HG02981 (cell line): ENCODE measurements around the gene USP6NL.

ENCODE experiments used
- ATAC-seq: cut with Tn5 transposase; IDR thresholded peaks from one replicate; pipeline ENCODE4 v1.9.1; 2021; ENCODE audit warnings: mild to moderate bottlenecking, moderate library complexity; ENCODE audit not compliant: unreplicated experiment

USP6NL gene

DNA sequence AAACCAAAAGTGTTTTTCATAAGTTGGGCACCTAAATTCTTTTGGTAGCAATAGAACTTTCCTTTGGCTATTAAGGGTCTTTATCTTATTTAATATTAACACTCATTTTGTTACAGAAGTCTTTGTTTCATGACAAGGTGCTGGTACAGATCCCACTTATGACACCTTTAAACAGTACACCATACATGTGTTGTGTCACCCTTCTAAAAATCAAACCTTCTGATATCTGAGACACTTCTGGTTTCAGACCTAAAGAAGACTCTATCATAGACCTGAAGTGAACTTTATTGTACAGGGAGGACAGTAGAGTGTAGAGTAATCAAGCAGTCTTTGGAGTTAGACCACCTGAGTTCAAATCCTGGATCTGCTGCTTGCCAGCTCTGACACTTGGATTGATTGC, 5.8 kb upstream of the USP6NL start:
- no peak for ATAC-seq

DNA sequence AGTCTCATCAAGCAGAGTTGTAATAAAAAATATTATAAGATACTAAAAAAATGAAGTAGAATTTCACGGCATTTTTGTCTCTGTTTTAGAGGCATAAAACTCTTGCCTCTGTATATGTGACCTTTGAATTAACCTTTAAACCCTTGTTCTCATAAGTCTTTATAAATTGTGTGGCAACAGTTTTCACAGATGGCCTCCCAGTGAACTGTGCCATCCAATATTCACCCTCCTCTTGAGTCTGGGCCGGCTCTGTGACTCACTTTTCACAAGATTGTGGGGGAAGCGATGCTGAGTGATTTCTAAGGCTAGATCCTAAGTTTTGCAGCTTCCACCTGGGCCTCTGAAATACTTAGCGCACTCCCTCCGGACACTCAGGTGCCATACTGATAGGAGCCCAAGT, 4.6 kb upstream of the USP6NL start:
- ATAC-seq: no peak

DNA sequence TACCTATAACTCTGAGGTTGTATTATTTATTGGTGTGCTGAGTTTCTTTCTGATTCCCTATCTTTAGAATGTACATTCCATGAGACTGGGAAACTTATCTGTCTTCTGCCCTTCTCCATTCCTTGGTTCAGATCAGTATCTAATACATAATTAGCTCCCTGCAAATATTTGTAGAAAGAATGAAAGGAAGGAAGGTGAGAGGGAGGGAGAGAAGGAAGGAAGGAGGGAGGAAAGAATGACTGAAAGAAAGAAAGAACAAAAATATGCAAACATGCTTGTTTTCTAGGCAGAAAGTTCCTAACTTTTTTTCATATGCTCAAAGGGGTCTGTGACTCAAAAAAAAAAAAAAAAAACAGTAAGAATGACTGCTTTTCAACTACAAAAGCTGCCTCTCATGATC, 3.9 kb upstream of the USP6NL start:
- no peak for ATAC-seq

DNA sequence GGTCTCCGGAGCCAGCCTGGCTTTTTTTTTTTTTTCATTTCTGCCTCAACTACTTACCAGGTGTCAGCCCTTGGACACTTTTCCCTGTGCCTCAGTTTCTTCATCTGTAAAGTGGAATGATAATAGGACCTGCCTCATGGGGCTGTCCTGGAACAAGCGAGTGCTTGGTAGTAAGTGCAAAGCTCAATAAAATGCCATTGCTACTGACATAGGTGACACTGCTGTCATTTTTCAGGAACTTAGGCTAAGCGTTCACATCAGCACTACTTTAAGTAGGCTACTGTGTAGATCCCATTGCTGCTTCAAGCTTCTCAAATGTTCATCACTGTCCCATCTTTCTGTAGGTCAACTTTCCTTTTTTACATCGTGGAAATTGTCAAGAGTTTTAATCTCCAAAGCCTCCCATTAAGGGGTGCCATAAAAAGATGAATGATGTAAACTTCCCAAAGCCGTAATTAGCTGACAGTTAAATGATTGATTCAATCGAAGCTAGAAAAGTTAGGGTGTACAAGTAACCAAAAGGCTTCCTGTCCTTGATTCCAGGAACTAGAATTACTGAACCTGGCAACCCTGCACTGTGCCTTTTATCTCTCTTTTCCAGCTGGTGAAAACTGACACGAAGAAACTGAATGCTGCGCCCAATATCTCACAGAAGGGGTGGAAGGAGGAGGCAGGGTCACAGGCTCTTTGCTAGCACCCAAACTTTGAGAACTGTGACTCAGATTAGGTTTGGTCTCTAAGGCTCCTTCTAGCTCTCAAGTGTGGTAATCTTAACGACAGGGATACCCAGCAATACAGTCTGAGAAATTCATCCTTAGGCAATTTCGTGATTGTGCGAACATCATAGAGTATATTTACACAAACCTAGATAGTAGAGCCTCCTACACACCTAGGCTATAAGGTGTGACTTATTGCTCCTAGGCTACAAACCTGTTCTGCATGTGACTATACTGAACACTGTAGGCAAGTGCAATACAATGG, 861 bp upstream of the USP6NL start:
- ATAC-seq: no peak

DNA sequence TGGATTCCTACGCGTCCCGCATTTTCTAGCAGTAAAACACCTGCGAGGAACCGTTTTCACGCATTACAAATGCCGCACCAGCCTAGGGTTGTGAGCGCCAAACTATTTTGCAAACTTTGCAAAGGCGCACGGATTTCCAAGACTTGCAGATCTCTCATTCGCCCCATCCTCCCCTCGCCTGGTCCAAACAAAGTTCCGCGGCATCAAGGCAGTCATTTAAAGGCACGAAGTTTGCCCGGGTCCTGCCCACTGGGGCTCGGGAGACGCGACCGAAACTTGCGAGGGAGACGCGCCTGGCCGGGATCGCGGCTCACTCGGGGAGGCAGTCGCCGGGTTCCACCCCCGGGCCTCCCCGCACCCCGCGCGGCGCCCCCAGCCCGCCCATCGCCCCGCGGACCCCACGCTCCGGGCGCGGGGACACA, 613 bp downstream of the USP6NL start:
- peak; percentile 6 for ATAC-seq

DNA sequence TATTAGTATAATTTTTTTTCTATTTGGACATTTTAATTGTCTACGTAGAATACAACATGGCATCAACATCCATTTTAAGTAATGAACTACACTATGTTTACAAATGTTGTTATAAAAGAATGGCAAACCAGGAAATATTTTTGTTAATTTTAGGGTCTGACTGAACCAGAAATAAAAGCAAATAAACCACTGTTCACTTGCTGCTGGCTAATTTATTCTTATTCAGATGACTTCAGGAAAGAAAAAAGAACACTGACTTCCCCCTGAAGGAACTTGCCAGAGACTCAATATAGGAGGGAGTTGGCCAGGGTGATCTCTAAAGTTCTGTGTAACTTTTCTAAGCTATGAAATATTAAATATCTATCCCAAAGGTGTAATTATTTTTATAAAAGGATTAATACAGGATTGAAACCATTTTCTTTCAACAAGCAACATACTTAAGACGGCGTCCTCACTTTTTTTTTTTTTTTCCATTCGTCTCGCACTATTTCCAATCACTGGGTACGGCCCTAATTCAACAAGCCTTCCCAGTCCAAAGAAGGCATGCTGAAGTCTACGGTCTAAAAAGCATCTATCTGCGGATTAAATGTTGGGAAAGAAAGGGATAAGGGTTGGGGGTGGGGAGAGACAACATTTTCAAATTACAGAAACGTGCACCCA, 1.2 kb downstream of the USP6NL start:
- no peak for ATAC-seq

DNA sequence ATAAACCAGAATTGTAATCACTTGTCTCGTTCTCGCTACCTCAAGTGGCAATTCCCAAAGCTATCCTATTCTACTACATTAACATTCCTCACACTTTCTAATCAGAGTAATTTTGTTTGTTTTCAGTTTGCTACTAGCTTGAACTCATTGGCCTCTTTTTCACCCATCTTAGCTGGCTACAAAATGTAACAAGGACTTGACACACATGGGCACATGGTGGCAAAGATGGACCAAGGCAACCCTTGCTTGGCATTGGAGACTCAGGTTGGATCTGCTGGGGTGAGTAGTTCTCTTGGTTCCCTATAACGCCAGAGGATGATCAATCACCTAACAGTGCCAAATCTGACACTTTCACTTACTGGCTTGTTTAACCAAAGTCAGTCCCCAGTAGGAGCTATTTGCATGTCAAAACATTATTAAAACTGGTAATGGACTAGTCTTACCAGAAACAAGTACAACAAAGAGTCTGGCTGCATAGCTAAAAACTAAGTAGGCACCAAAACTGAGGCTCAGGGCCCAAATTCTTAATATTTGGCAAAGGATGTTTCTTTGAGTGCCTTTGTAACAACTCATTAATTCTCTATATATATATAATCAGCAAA, 1.9 kb downstream of the USP6NL start:
- no peak for ATAC-seq

DNA sequence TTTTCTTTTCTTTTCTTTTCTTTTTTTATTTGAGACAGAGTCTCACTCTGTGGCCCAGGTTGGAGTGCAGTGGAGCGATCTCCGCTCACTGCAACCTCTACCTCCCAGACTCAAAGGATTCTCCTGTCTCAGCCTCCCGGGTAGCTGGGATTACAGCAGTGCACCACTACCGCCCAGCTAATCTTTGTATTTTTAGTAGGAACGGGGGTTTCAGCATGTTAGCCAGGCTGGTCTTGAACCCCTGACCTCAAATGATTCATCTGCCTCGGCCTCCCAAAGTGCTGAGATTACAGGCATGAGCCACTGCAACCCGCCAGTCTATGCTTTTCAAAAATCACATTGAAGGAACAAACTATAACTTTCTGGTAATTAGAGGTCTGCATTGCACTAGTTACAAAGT, 2.4 kb downstream of the USP6NL start:
- ATAC-seq: no peak

DNA sequence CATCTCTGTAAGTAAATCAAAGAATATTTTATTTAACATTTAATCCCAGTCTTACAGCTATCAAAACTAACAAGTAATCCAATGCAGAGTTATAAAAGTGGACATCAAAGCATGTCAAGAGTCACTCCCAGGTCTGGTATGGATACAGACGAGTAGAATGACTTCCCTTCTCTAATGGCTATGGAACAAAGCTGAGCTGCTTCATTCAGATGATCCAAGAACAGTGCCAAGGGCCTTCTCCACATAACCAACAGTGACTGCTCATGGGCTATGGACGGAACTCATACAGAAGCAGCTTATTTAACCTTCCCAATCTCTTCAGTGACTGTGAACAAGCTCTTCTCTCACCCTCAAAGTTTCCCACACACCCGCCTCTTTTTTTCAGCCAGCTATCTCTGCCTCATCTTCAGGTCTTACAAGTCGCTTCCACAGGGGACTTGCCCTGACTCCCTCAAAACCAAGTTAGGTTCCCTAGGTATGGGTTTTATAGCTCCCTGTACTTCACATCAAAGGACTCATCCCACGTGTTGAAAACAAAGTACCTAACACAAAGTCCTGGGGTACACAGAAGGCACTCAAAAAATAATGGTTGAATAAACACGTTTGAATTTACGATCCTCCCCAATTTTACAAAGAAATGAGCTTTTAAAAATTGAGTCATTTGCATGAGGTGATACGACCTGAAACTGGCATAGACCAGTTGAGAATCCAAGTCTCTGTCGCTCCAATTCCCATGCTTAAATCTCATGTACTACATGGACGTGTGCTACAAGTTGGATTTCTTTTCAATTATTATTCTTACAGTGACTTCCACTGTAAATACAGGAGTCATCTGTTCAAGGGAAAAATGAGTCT, 3.1 kb downstream of the USP6NL start:
- ATAC-seq: no peak

DNA sequence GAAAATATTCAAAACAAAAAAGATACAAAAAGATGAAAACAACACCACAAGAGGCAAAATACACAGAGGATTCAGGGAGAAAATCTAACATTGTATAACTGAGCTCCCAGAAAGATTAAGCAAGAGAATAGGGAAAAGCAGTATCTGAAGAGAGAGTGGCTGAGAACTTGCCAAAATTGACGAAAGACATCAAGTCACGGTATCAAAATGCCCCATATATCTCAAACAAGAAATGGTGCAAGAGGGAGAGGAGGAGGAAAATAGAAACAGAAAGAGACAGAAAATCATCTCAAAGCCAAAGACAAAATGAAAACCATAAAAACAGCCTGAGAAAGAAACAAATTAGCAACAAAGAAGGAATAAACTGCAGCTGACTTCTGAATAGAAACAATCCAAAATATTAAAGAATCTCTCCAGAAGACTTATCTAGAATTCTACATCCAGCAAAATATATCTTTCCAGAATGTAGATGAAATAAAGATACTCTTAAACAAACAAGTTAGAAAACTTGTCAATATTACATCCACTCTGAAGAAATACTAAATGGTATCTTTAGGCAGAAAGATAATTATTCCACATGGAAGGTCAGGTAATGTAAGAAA, 5.5 kb downstream of the USP6NL start:
- no peak for ATAC-seq

DNA sequence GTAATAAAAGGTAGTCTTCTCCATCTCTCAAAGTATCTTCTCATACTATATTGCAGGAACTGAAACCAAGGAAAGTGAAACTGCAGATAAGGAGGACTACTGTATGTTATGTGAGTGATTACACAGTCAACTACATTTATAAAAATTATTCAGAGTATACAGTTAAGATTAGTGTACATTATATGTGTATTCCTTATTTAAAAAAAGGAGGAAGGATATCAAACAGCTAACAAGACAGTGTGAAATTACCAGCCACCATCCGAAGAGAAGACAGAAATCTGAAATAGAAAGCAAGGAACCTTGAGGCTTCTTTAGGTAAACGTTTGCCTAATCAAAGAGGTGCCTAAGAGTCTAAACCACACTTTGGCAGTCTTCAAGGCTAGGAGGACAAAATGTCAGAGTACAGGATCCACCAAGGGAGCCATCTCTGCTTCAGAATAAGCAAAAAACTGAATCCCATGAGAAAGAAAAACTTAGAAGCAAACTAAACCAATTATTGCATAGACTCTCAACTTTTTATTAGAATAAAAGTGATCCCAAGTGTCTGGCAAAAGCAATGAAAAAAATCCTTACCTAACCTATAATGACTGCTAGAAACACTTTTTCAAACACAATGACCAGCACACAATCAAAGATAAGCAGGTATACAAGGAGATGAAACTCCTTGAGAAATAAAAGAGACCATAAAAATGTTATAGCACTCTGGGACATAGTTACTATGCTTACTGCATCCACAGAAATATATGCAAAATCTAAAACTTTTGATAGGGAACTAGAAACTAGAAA, 6.4 kb downstream of the USP6NL start:
- no peak for ATAC-seq

DNA sequence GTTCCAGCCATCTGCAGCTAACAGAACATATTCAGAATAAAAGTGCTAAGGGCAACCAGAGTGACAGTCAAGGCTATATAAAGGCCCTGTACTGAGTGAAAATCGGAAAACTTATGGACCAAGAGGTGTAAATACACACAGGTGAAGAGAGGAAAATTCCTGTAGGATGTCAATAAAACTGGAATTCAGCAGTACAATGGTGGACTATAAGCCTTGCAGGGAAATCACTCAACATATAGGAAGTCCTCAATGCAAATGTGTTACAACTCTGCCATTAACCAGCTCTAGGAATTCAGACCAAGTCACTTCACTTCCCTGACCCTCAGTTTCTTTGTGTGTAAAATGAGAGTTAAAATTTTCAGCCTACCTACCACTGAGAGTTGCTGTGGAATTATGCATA, 7.7 kb downstream of the USP6NL start:
- ATAC-seq: no peak

DNA sequence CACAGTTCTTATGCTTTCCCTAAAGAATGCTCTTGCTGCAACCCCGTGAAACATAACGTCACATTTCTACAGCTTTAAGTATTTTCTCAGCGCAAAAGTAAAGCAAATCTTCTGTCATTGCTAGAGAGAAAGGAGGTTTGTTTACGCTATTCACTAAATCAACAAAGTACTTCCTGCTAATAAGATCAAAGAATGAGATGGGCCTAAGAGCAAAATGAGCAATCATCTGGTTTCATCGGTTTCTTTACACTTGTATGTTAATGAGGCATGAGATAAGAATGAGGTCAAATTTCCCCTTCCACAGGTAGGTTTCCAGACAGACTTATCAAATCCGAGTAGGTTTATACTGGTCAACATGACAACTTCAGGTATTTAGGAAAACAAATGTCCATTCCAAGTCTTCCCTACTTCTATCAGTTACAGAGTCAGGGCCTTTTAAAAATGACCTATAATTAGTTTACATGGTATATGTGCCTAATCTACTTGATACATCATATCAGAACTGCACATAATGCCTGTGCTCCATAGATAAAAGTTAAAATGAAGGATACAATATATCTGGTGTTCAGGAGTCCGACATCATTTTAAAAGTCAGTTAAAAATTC, 8.4 kb downstream of the USP6NL start:
- ATAC-seq: peak; percentile 39

DNA sequence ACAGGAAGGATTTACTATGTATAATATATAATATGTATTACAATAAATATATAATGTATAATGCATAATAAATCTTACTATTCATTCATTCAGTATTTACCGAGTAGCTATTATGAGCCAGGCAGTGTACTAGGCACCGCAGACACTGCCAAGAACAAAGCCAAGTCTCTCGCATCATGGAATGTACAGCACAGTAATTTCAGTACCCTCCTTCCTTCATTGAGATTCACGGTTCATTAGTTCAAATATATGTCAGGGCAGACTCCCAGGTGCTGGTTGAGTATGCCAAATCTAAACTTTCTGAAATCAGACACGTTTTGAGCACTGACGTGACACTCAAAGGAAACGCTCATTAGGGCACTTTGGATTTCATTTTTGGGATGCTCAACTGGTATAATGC, 9.1 kb downstream of the USP6NL start:
- no peak for ATAC-seq

DNA sequence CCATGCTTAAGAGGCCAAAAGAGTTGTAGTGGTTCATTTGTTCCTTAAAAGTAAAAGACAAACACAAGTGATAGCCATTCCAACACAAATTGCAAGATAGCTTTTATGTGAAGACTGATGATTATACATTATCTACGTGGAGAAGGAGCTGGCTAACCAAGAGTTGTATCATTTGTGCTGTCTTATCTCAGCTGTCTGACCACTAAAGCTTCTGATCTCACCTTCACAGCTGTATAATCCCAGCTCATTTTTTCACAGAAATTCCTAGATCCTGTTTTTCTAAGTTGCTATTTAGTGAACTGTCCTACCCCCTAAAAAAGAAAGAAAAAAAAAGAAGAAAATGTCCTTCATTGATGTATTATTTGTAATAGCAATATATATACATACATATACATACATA, 9.8 kb downstream of the USP6NL start:
- no peak for ATAC-seq

DNA sequence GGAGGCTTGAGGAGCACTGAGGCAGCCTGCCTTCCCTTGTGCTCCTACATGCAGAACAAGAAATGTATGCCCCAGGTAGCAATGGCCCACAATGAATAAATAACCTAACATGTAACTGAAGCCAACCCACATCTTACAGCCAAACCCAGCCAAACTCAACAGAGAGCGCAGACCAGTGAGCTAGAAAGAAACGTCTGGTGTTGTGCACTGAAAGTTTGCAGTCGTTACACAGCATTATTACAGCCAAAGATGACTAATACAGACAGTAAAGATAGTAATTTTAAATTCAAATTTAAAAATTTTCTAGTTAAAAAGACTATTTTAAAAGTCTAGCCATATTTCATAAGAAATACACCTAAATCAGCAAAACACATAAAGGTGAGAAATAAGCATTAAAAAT, 11.2 kb downstream of the USP6NL start:
- ATAC-seq: no peak

DNA sequence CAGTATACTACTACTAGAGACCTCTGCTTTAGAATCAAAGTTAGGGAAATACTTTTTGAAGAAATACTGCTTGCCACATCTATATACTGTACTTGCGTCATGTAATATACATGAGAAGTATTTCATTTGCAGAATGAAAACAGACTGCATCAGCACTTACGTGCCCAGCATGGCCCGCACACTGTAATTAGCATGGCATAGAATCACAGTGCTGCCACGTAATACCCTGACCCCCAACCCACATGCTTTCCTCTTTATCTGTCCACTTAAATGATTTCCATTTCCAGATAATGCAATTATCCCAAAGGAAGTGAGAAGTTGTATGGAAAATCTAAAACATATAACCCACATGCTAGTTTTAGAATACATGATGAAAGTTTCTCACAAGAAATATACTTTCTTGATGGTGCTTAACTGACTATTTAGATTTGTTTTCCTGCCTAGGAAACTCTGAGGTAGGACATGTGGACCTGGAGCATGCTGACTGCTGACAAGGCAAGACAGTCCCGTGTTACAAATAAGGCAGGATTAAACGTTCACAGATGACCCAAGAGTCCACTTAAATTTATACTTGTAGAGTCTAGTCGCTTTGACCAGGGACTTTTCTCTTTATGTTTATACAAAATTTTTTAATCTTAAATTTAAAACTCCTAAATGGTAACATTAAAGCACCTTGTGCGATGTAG, 12.6 kb downstream of the USP6NL start:
- no peak for ATAC-seq

DNA sequence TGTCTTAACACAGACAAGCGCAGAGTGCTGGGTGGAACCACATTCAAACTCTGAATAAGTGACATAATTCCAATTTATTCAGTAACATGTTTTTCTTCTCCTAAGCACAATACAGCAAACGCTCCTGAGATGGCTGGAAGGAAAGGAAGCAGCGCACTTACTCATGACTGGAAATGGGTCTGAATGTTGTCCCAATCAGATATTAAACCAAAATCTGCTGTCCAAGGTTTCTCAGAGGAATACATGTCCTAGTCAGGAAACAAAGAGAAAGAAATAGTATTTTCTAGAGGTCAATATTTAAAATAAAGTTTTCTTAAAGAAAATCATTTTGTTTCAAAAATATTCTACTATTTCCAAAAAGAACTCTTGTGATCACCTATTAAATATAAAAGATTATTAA, 14.0 kb downstream of the USP6NL start:
- no peak for ATAC-seq

DNA sequence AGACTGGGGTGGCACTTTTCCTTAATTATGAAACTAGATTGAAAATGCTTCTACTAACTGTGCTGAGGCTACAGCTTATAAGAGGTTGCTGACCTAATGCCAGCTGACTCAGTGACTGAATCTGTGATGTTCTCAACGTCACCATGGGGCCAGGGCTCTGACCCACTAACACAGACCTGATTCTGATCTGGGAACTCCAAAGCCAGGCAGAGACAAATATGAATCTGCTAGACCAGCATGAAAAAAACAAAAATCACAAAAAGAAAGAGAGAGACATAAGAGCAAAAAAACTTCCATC, 16.1 kb downstream of the USP6NL start:
- no peak for ATAC-seq
